Fibroblast of skin of back (primary cell): ENCODE results near the gene ZNF254.
"Not testable (repeated sequence)": the region's sequence is repeated elsewhere in the genome, so short reads cannot be mapped to it uniquely, and the experiment has no call there.

Source experiments
- DNase-seq: peaks from one replicate; pipeline ENCODE4 v3.0.0-alpha.2; 2013

Gene ZNF254

DNA sequence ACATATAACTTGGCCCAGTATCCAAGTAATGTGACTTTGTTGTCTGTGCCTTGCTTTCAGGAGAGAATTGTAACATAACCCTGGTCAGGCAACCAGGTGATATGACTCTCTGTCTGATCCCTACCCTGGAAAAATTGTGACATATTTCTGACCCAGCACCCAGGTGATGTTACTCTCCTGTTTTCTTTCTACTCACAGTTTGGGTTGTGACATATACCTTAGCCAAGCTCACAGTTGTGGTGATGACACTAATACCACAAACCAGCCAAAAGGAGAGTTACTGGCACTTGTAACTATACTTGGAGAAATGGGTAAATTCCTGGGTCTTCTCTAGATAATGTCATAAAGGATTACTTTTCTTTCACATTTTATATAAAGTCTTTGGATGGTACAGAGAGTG lies 14.3 kb upstream of the ZNF254 start:
- DNase-seq, result no peak

DNA sequence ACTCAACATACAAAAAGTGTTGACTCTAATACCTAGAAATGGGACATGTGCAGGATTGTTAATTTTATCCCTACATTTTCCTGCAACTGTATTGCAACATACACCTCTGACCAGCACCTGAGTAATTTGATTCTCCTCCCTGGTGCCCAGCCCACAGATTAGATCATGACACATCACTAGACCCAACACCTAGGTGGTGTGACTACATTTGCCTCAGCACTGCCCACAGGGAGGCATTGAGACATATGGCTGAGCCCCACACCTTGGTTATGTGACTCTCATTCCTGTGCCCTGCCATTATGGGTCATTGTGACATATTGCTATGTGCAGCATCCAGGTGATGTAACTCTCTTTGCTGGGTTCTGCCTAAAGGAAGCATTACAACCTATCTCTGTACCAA lies 13.2 kb upstream of the ZNF254 start:
- no peak for DNase-seq

DNA sequence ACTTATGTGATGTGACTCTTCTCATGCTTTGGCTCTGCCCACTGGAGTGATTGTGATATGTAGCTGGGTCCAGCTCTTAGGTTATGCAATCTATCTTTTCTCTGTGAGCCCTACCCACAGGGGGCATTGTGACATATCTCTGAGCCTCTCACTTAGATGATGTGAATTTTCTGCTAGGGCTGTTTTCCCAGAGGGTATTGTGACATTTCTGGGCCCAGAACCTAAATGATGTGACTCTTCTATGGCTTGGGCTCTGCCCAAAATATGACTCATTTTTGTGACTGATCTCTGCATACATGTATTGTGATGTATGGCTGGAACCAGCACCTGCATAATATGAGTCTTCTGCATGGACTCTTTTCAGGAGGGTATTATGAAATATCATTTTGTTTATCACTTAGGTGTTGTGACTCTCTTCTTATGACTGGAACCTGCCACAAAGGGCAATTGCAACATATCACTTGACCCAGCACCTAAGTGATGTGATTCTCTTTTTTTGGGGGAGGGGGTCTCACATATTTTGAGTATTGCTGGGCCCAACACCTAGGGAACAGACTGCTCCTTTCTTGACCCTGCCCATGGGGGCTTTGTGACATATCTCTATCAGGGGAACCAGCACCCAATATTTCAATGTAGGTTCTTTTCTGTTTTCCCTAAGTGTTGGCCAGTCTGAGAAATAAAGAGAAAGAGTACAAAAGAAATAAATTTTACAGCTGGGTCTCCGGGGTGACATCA lies 12.1 kb upstream of the ZNF254 start:
- peak; percentile 47 for DNase-seq

DNA sequence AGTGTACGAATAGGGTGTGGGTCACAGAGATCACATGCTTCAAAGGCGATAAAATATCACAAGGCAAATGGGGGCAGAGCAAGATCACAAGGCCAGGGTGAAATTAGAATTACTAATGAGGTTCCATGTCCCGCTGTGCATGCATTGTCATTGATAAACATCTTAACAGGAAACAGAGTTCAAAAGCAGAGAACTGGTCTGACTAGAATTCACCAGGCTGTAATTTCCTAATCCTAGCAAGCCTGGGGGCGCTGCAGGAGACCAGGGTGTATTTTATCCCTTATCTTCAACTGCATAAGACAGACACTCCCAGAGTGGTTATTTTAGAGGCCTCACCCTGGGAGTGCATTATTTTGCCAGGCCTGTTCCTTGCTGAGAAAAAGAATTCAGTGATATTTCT lies 11.5 kb upstream of the ZNF254 start:
- DNase-seq, result not testable (repeated sequence)

DNA sequence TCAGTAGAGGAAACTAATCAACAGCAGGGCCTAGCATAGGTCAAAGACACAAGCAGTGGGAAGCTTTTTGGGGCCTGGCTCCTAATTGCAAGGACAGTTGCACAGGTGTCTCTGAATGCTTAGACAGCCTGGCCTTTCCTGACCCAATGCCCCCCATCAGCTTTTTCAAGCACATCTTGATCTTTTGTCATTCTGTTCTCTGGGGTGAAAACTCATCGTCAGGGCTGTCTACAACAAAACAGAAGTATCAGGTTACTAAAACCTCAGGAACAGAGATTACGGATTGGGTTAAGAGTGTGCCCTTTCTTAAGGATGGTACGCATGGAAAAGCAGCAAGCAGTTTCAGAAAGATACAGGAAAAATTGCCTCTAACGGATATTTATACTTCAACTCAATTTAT lies 8.3 kb upstream of the ZNF254 start:
- DNase-seq, result no peak

DNA sequence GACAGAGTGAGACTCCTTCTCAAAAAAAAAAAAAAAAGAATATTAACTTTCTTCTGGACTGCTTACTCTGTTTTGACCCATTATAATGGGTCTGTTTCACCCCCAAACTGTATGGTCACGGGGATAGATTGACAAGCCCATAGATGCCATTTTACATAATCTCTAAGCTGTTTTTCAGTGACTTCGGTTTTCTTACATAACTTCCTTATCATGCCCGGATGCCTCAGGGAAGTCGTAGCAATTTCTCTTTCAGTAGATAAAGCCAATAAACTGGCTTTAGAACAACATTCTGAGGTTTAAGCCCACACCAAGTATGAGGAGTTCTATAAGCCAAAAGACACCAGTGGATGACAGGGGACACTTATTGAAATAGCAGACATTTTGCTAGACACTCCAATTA lies 5.9 kb upstream of the ZNF254 start:
- DNase-seq, result no peak

DNA sequence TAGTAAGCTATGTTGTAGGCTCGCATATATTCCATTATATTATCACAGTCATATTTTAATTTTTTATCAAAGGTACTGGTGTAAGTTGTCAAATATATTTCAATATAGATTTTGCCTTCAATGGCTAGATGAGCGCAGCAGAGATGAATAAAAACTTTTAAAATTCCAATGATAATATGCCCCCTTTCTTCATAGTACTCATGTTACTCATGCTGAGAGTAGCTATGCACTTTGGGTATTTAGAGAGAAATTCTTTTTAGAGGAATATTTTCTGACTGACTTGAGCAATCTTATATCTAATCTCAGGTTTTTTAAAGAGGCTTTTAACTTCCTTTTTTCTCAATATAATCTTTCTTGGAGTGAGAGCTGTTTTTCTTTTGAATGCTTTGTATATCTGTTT lies 11.4 kb downstream of the ZNF254 start:
- peak; percentile 38 for DNase-seq

DNA sequence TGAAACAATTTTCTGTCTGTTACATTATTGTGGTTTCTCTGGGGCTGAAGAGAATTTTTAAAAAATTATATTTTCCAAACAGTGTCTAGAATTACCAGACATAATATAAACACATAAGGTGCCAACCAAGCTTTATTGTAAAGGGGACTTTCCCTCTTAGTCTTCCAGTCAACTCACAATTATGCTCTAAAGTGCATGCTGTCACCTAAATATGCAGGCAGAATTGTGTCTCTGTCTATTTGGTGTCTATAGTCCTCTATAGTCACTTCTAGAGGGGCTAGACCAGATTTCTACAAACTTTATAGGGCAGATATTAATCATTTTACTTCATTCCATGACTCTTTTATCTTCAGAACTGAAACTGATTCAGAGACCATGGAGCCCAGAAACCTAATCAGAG lies 12.8 kb downstream of the ZNF254 start:
- peak; percentile 52 for DNase-seq

DNA sequence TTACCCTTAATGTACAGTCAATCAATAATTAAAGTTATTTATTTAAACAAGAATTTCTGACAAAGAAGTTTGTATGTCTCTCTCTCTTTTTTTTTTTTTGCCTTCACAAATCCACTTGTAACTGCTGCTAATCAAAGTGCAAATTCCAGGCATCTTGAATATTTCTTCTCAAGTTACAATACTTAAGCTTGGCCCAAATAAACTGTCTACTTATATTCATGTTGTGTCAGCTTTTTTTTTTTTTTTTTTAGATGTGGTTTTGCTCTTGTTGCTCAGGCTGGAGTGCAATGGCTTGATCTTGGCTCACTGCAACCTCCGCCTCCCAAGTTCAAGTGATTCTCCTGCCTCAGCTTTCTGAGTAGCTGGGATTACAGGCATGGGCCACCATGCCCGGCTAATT lies 13.6 kb downstream of the ZNF254 start:
- not testable (repeated sequence) for DNase-seq

DNA sequence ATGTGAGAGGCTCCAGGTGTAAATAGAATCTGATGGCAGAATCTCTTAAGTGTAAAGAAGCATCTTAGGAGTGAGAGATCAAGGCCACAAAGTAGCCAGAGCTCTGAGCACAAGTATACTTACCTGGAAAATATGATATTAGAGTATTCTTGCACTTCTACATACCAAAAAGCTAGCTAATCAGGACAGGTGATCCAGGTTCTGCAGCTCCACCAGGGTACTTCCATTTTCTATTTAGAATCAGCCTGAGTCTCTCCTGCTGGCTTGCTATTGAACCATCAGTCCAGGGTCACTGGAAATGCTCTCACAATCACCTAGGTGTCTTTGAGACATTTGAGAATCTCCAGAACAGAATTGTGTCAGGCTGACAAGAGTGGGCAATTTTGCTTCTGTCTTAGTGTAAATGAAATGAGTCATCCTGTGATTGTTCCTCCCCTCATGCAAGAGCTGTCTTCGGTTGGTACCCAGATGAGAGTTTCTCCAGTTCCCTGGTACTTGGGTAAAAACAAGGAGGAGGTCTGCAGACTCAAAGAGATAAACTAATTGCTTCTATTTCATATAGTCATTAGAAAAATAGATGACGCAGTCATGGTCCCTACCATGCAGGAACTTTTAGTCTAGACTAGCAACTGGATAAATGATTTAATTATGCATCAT lies 14.6 kb downstream of the ZNF254 start:
- DNase-seq, result no peak

DNA sequence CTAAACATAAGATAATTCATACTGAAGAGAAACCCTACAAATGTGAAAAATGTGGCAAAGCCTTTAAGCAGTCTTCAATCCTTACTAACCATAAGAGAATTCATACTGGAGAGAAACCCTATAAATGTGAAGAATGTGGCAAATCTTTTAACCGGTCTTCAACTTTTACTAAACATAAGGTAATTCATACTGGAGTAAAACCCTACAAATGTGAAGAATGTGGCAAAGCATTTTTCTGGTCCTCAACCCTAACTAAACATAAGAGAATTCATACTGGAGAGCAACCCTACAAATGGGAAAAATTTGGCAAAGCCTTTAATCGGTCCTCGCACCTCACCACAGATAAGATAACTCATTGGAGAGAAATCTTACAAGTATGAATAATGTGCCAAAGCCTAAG lies 40.6 kb downstream of the ZNF254 start:
- DNase-seq, result no peak

DNA sequence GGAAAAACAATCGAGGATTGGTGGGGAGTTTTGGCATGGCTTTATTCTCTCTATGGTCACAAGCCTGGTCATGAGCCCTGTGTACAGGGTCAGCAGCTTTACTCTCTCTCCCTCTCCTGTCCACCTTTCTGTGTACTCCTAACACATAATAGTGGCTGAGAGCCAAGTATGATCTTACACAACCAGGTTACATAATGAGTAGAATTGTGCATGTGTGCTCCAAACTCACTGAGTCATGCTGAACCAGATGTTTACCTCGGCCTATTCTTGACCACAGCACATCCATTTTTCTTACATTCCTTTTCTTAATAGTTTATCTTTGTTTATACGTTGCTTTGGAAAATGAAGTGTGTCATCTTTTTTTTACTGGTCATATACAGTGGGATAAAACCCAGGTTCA lies 53.1 kb downstream of the ZNF254 start:
- DNase-seq, result peak; percentile 28

DNA sequence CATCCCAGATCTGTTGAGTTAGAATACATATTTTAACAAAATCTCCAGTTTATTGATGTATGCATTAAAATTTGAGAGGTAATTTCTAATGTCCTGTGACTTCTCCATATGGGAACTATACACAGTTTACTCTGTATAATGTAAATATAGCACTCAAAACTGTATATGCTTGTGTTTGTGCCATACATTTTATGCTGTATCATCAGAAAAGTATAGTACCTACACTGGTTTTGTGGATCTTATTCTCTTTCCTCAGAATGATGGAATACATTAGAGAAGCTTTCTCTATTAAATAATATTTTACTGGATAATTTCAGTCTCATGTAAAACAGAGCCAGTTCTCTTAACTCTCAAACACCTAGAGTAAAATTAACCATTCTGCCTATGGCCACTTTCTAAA lies 53.6 kb downstream of the ZNF254 start:
- no peak for DNase-seq

DNA sequence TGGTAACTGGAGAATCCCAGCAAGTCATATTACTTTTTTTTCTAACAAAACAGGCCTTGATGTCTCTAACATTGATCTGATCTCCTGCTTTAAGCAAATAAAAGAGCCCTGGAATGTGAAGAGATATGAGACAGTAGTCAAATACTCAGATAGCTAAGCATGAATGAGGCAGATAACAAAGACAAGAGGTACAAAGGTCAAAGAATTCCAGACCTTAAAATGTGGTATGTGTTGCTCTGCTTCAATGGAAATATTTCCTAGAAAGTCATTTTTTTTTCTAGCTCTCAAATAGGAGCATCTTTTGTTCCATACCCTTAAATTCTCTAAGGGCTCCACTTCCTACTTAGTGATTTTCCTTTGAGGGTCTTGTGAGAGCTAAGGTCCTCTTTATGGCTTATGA lies 54.6 kb downstream of the ZNF254 start:
- no peak for DNase-seq

DNA sequence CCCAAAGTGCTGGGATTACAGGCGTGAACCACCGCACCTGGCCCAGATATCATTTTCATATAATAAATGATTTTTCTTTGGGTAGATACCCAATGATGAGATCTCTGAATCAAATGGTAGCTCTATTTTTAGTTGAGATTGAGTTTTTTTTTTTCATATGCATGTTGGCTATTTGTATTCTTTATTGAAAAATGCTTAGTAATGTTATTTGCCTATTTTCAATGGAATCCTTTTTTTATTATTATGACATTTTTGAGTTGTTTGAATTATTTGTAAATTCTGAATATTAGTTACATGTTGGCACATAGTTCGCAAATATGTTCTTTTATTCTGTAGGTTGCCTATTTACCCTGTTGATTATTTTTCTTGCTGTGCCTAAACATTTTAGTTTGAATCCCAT lies 55.8 kb downstream of the ZNF254 start:
- no peak for DNase-seq

DNA sequence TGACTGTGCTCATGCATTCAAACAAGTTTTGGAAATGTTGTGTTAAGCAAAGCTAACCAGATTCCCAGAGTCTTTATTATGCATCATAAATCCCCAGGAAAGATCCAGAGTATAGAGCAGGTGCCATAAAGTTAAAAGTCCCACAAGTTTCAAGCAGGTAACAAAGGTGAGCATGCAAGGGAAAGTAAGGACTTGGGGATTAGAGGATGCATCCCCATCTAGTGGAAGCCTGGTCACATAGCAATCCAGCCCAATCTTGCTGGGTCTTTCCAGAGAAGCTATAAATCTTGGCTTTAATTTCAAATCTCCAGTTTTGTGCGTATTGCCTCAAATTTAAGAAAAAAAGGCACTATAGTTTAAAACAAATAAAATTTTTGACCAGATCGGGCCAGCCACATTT lies 72.7 kb downstream of the ZNF254 start:
- DNase-seq, result peak; percentile 3

DNA sequence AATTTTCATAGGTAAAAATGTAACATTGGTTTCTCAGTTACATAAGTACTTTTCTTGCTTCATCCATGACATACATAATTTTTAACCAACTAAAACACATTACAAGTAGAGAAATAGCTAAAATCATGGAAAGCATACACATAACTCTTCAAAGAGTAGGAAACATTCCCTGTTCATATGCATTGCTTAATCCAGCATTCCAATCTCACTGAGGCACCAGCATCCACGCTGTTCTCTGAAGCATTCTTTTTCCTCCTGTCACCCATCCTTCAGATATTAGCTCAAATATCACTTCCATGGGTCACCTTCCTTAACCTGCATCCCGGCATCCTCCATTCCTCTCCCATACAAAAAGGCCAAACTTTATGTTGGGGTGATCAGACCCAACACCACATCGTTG lies 79.1 kb downstream of the ZNF254 start:
- DNase-seq, result peak; percentile 8

DNA sequence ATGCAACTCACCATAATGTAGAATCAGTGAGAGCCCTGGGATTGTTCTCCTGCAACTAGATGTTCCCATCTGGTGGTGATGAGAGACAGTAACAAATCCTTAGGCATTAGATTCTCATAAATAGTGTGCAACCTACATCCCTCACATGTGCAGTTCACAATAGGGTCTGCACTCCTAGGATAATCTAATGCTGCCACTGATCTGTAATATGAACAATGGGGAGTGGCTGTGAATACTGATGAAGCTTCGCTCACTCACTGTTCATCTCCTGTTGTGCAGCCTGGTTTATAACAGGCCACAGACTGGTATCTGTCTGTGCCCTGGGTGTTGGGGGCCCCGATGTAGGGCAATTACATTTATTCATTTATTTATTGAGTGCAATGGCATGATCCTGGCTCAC lies 86.9 kb downstream of the ZNF254 start:
- DNase-seq, result no peak

DNA sequence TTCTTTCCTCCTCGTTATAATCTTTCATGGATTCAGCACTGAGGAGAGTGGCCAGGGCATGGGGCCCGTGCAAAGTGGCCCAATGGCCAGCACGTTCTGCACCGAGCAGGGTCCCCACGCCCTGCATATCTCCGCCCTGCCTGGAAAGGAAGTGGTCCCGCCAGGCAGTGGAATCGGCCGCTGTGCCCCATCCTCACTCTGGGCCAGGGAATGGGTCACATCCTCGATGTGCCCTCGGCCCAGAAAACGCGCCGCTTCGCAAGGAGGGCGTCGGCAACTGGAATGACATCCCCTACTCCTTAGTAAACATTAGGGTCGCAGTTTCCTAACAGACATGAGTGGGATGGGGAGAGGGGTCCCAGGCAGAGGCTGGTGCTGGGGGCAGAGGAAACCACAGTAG lies 90.7 kb downstream of the ZNF254 start:
- DNase-seq, result no peak

DNA sequence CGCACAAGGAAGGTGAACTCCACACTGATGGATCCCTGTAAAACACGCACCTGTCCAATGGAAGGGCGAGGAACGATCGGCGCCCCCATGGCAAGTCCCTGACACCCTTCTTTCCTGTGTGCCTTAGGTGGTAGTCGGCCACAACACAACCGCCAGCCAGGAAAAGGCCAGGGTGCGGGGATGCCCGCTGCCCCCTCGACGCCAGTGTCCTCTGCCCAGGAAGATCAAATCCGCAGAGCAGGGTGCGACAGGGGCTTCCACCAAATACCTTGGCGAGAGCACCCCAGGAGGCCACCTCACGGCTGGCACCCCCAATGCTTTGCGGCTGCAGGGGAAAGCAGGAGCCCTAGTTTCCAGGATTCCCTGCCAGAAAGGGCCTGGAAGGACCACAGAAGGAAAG lies 91.2 kb downstream of the ZNF254 start:
- no peak for DNase-seq
